Activated CD8-positive, alpha-beta T cell treated with anti-CD3 and anti-CD28 coated beads for 36 hours (primary cell): ENCODE results near the gene SCN7A. TPM values are rescaled to one million over a fixed set of nuclear protein-coding genes. Genes with fewer than 3 reads are reported as not detected.

Experiments used
- ATAC-seq: fragments of 200-7000 bp; cut with Tn5 transposase; one replicate; pipeline ENCODE4 v1.10.0; 2021; ENCODE audit warnings: mild to moderate bottlenecking, moderate library complexity
- CTCF ChIA-PET: fragments of 350-600 bp; sonication (Branson Sonifier 250); formaldehyde crosslinking; loops from one replicate; lab custom pipeline; 2021; ENCODE audit warnings: antibody characterized with exemption; lab: Charles Lee
- POLR2A ChIA-PET: fragments of 350-600 bp; sonication (Branson Sonifier 250); formaldehyde crosslinking; loops from one replicate; lab custom pipeline; 2021; ENCODE audit warnings: antibody characterized with exemption; lab: Charles Lee
- DNase-seq: peaks from one replicate; pipeline ENCODE4 v3.0.0-alpha.2; 2020
- H3K27ac Mint-ChIP-seq: one replicate; pipeline ENCODE4 v1.8.0; 2021; ENCODE audit warnings: mild to moderate bottlenecking, mixed read lengths
- H3K27me3 Mint-ChIP-seq: one replicate; pipeline ENCODE4 v1.8.0; 2021; ENCODE audit warnings: mixed read lengths
- H3K36me3 Mint-ChIP-seq: one replicate; pipeline ENCODE4 v1.8.0; 2021; ENCODE audit warnings: low read depth, mixed read lengths
- H3K4me1 Mint-ChIP-seq: one replicate; pipeline ENCODE4 v1.8.0; 2021; ENCODE audit warnings: low read depth, mixed read lengths
- H3K4me3 Mint-ChIP-seq: one replicate; pipeline ENCODE4 v1.8.0; 2021; ENCODE audit warnings: mild to moderate bottlenecking, moderate library complexity, mixed read lengths
- H3K9me3 Mint-ChIP-seq: one replicate; pipeline ENCODE4 v1.8.0; 2021; ENCODE audit warnings: mixed read lengths
- CTCF ChIP-seq: fragments of 200-600 bp; IDR thresholded peaks from one replicate; pipeline ENCODE4 v1.8.0; 2022; ENCODE audit warnings: antibody characterized with exemption, mild to moderate bottlenecking
- intact Hi-C: fragments of 100-400 bp; cut with micrococcal nuclease; formaldehyde crosslinking; loops from one replicate; pipeline ENCODE4 v1.10.0; 2022
- total RNA-seq, 2 experiments: library from RNA; stranded (reverse); gene quantifications; one replicate each; pipeline ENCODE4 v1.2.3, GENCODE V29; 2021

The SCN7A gene
- total RNA-seq, 2 experiments from 2014 or later, result not detected

GRCh38 chr2:166433457-166433856 is 60.6 kb downstream of the SCN7A start:
- ChIA-PET CTCF (no interaction called here), POLR2A (no interaction called here)
- no peak for TF ChIP-seq CTCF
- H3K4me3 Mint-ChIP-seq, result no peak overlapping the region
- intact Hi-C loops, result no loop called here
- H3K4me1 Mint-ChIP-seq, result no peaks in the 10 kb centered on the region
- ATAC-seq (no peak), DNase-seq (no peak)
- peaks cover 2% of the 10 kb centered on the region for H3K9me3 Mint-ChIP-seq
- H3K27me3 Mint-ChIP-seq, result no peaks in the 10 kb centered on the region
- H3K27ac Mint-ChIP-seq, result no peak overlapping the region
- no peaks in the 10 kb centered on the region for H3K36me3 Mint-ChIP-seq

DNA sequence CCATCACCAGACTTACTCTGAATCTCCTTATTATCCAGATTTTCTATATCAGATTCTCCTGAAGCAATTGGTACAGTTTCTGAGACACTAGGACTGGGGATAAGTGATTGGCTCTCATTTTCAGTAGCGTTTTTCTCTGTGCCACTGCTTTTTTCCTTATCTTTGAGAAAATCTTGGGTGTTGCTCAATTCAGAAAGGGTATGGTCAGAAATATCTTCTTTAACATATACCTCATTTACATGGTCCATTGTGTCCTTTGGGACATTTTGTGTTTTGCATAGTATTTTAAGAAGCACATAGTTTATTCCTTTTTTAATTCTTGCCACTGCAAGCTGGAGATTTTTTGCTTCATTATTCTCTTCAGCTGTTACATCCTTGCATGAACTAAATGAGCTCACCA is 61.7 kb downstream of the SCN7A start:
- H3K4me1 Mint-ChIP-seq, result no peaks in the 10 kb centered on the region
- CTCF ChIA-PET, result interaction anchor here (0.6 kb wide), 1 partner anchor 31 kb away, joined by 3 read pairs; no protein-coding TSS in a partner anchor
- no peak for TF ChIP-seq CTCF
- no peaks in the 10 kb centered on the region for H3K36me3 Mint-ChIP-seq
- no peak overlapping the region for H3K27ac Mint-ChIP-seq
- intact Hi-C loops, result no loop called here
- DNase-seq, result no peak
- H3K4me3 Mint-ChIP-seq, result no peak overlapping the region
- H3K9me3 Mint-ChIP-seq, result no peaks in the 10 kb centered on the region
- no peak for ATAC-seq
- POLR2A ChIA-PET, result no interaction called here
- H3K27me3 Mint-ChIP-seq, result no peaks in the 10 kb centered on the region

GRCh38 chr2:166424841-166425240 is 69.2 kb downstream of the SCN7A start:
- no peak for ATAC-seq
- Mint-ChIP-seq H3K36me3 (no peaks in the 10 kb centered on the region), H3K27ac (no peak overlapping the region), H3K4me3 (no peak overlapping the region), H3K9me3 (no peaks in the 10 kb centered on the region), H3K27me3 (no peaks in the 10 kb centered on the region), H3K4me1 (no peaks in the 10 kb centered on the region)
- CTCF ChIA-PET, result no interaction called here
- POLR2A ChIA-PET, result no interaction called here
- intact Hi-C loops, result no loop called here
- no peak for DNase-seq
- no peak for TF ChIP-seq CTCF

DNA sequence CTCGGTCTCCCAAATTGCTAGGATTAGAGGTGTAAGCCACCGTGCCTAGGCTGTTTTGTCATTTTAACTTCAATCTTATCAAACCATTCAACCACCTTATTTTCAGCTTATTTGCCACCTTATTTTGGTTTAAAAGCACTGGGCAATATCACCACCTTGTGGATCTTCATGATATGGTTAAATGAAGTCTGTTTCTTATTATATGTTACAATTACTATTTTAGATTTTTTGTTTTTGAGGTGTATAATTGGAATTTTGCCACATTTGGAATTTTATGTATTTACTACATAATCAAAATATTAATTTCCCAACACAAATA is 74.5 kb downstream of the SCN7A start:
- TF ChIP-seq CTCF, result no peak
- ATAC-seq (no peak), DNase-seq (no peak)
- Mint-ChIP-seq H3K4me1 (no peaks in the 10 kb centered on the region), H3K27ac (no peak overlapping the region), H3K4me3 (no peak overlapping the region), H3K27me3 (no peaks in the 10 kb centered on the region), H3K36me3 (no peaks in the 10 kb centered on the region), H3K9me3 (no peaks in the 10 kb centered on the region)
- intact Hi-C loops, result no loop called here
- POLR2A ChIA-PET, result no interaction called here
- CTCF ChIA-PET, result no interaction called here

GRCh38 chr2:166418853-166419615 is 75.0 kb downstream of the SCN7A start:
- TF ChIP-seq CTCF, result no peak
- ChIA-PET CTCF (no interaction called here), POLR2A (no interaction called here)
- H3K4me1 Mint-ChIP-seq, result no peaks in the 10 kb centered on the region
- intact Hi-C loops, result no loop called here
- no peak overlapping the region for H3K4me3 Mint-ChIP-seq
- DNase-seq (no peak), ATAC-seq (no peak)
- no peak overlapping the region for H3K27ac Mint-ChIP-seq
- H3K9me3 Mint-ChIP-seq, result no peaks in the 10 kb centered on the region
- no peaks in the 10 kb centered on the region for H3K36me3 Mint-ChIP-seq
- no peaks in the 10 kb centered on the region for H3K27me3 Mint-ChIP-seq
